Measurements from ENCODE around the gene ZFPM1. TPM values are rescaled to one million over a fixed set of nuclear protein-coding genes. Genes with fewer than 3 reads are reported as not detected.

The ZFPM1 gene
- total RNA-seq, 2 donors from 2014 or later, result 18.1 to 21.5 TPM

DNA sequence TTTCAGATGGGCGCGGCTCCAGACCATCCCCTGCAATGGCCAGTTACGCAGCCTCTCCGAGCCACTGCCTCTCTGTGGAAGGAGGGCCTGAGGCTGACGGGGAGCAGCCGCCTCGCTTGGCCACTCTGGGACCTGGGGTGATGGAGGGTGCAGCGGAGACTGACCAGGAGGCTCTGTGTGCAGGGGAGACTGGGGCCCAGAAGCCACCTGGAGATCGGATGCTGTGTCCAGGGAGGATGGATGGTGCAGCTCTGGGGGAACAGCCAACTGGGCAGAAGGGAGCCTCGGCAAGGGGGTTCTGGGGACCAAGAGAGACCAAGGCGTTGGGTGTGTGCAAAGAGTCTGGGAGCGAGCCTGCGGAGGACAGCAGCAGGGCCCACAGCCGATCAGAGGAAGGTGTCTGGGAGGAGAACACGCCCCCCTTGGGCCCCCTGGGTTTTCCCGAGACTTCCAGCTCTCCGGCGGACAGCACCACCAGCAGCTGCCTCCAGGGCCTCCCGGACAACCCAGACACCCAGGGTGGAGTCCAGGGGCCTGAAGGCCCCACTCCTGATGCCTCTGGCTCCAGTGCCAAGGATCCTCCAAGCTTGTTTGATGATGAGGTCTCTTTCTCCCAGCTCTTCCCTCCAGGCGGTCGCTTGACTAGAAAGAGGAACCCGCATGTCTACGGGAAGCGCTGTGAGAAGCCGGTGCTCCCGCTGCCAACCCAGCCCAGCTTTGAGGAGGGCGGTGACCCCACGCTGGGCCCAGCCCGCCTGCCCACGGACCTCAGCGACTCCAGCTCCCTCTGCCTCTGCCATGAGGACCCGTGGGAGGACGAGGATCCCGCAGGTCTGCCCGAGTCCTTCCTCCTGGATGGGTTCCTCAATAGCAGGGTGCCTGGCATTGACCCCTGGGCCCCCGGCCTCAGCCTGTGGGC is 17.4 kb upstream of the ZFPM1 start:
- Histone ChIP-seq H3K27me3 (ENCODE audit: control insufficient read depth, insufficient read depth, low read length, poor library complexity, severe bottlenecking) (peaks cover 11% of the 10 kb centered on the region), H3K36me3 (ENCODE audit: control insufficient read depth, insufficient read depth, low read length) (no peaks in the 10 kb centered on the region), H3K9ac (ENCODE audit: extremely low read depth, low read length, poor library complexity, severe bottlenecking) (no peak overlapping the region), H3K4me1 (ENCODE audit: control insufficient read depth, insufficient read depth, low read length) (no peaks in the 10 kb centered on the region), H3K27ac (ENCODE audit: low read depth, low read length) (no peak overlapping the region), H3K9me3 (ENCODE audit: control insufficient read depth, low read length) (no peaks in the 10 kb centered on the region), H3K4me3 (ENCODE audit: low read length) (no peak overlapping the region)
- WGBS, 2 experiments (ENCODE audit: insufficient coverage in 1 of 2, insufficient read length in 1 of 2), result 93 to 94% methylated on average over 13 to 36 of the region's 36 CpGs
- Mint-ChIP-seq H3K4me3 (no peak overlapping the region), H3K36me3 (ENCODE audit: low read depth) (no peaks in the 10 kb centered on the region), H3K27me3 (ENCODE audit: insufficient read depth) (peaks cover 2% of the 10 kb centered on the region), H3K4me1 (no peaks in the 10 kb centered on the region), H3K27ac (no peak overlapping the region), H3K9me3 (no peaks in the 10 kb centered on the region)
- no peak for DNase-seq
- TF ChIP-seq CTCF (conservative IDR thresholded peaks at IDR 0.05), result peak; percentile 10

DNA sequence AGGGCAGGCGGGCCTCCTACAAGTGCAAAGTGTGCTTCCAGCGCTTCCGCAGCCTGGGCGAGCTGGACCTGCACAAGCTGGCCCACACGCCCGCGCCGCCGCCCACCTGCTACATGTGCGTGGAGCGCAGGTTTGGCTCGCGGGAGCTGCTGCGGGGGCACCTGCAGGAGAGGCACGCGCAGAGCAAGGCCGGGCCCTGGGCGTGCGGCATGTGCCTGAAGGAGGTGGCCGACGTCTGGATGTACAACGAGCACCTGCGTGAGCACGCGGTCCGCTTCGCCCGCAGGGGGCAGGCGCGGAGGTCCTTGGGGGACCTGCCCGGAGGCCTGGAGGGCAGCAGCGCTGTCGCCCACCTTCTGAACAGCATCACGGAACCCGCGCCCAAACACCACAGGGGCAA is 16.3 kb upstream of the ZFPM1 start:
- Mint-ChIP-seq H3K27ac (no peak overlapping the region), H3K4me1 (no peaks in the 10 kb centered on the region), H3K36me3 (ENCODE audit: low read depth) (no peaks in the 10 kb centered on the region), H3K27me3 (ENCODE audit: insufficient read depth) (peaks cover 1% of the 10 kb centered on the region), H3K9me3 (no peaks in the 10 kb centered on the region), H3K4me3 (no peak overlapping the region)
- Histone ChIP-seq H3K36me3 (ENCODE audit: control insufficient read depth, insufficient read depth, low read length) (no peaks in the 10 kb centered on the region), H3K27me3 (ENCODE audit: control insufficient read depth, insufficient read depth, low read length, poor library complexity, severe bottlenecking) (peaks cover under 1% of the 10 kb centered on the region), H3K27ac (ENCODE audit: low read depth, low read length) (no peak overlapping the region), H3K9me3 (ENCODE audit: control insufficient read depth, low read length) (no peaks in the 10 kb centered on the region), H3K4me3 (ENCODE audit: low read length) (no peak overlapping the region), H3K9ac (ENCODE audit: extremely low read depth, low read length, poor library complexity, severe bottlenecking) (no peak overlapping the region), H3K4me1 (ENCODE audit: control insufficient read depth, insufficient read depth, low read length) (no peaks in the 10 kb centered on the region)
- 93 to 98% methylated on average over 22 to 36 of the region's 36 CpGs for WGBS, 2 experiments (ENCODE audit: insufficient coverage in 1 of 2, insufficient read length in 1 of 2)
- DNase-seq, result no peak
- no peak for TF ChIP-seq CTCF (conservative IDR thresholded peaks at IDR 0.05)

GRCh38 chr16:88437367-88437964 is 15.6 kb upstream of the ZFPM1 start:
- Mint-ChIP-seq H3K36me3 (ENCODE audit: low read depth) (no peaks in the 10 kb centered on the region), H3K9me3 (no peaks in the 10 kb centered on the region), H3K27me3 (ENCODE audit: insufficient read depth) (no peaks in the 10 kb centered on the region), H3K27ac (no peak overlapping the region), H3K4me1 (no peaks in the 10 kb centered on the region), H3K4me3 (no peak overlapping the region)
- Histone ChIP-seq H3K9me3 (ENCODE audit: control insufficient read depth, low read length) (no peaks in the 10 kb centered on the region), H3K9ac (ENCODE audit: extremely low read depth, low read length, poor library complexity, severe bottlenecking) (no peak overlapping the region), H3K4me1 (ENCODE audit: control insufficient read depth, insufficient read depth, low read length) (no peaks in the 10 kb centered on the region), H3K27me3 (ENCODE audit: control insufficient read depth, insufficient read depth, low read length, poor library complexity, severe bottlenecking) (no peaks in the 10 kb centered on the region), H3K27ac (ENCODE audit: low read depth, low read length) (no peak overlapping the region), H3K4me3 (ENCODE audit: low read length) (no peak overlapping the region), H3K36me3 (ENCODE audit: control insufficient read depth, insufficient read depth, low read length) (no peaks in the 10 kb centered on the region)
- whole genome bisulfite sequencing, 2 experiments (ENCODE audit: insufficient coverage in 1 of 2, insufficient read length in 1 of 2), result 43 to 44% methylated on average over 38 to 55 of the region's 55 CpGs
- DNase-seq, result peak; percentile 94
- TF ChIP-seq CTCF (conservative IDR thresholded peaks at IDR 0.05), result peak; percentile 95
